Mesendoderm (in vitro differentiated cells): ENCODE data around the gene GPR142.

ENCODE experiments used
- DNase-seq: peaks from one replicate; pipeline ENCODE4 v3.0.0; 2013
- H2AK5ac ChIP-seq: 2 replicates; pipeline ENCODE4 v1.6.1; 2013; ENCODE audit warnings: low read length, inconsistent platforms
- H2BK120ac ChIP-seq: 2 replicates; pipeline ENCODE4 v1.6.1; 2013; ENCODE audit warnings: low read depth, mild to moderate bottlenecking, low read length, moderate library complexity, mixed read lengths
- H2BK15ac ChIP-seq: replicated peaks from 2 replicates; pipeline ENCODE4 v1.6.1; 2013; ENCODE audit warnings: low read depth, mild to moderate bottlenecking, moderate library complexity
- H2BK5ac ChIP-seq: 2 replicates; pipeline ENCODE4 v1.6.1; 2013; ENCODE audit warnings: low read length, inconsistent platforms
- H3K18ac ChIP-seq: 2 replicates; pipeline ENCODE4 v1.6.1; 2013; ENCODE audit warnings: mild to moderate bottlenecking, low read length, mixed read lengths
- H3K23ac ChIP-seq: one replicate; pipeline ENCODE4 v1.6.1; 2013; ENCODE audit warnings: low read length
- H3K27ac ChIP-seq: 2 replicates; pipeline ENCODE4 v1.5.1; 2013; ENCODE audit warnings: low read depth, mild to moderate bottlenecking, inconsistent platforms, low read length, moderate library complexity
- H3K27me3 ChIP-seq: 2 replicates; pipeline ENCODE4 v1.6.1; 2013; ENCODE audit warnings: low read length, control low read depth, mild to moderate bottlenecking, inconsistent platforms; ENCODE audit not compliant: insufficient read depth, poor library complexity
- H3K36me3 ChIP-seq: 2 replicates; pipeline ENCODE4 v1.6.1; 2013; ENCODE audit warnings: low read length, inconsistent platforms; ENCODE audit not compliant: control insufficient read depth, insufficient read depth
- H3K4ac ChIP-seq: one replicate; pipeline ENCODE4 v1.6.1; 2013; ENCODE audit warnings: low read depth, mild to moderate bottlenecking, low read length, moderate library complexity
- H3K4me1 ChIP-seq: 2 replicates; pipeline ENCODE4 v1.6.1; 2013; ENCODE audit warnings: low read depth, low read length, inconsistent platforms; ENCODE audit not compliant: control insufficient read depth
- H3K4me2 ChIP-seq: 2 replicates; pipeline ENCODE4 v1.6.1; 2013; ENCODE audit warnings: low read length
- H3K4me3 ChIP-seq: 2 replicates; pipeline ENCODE4 v1.5.1; 2013; ENCODE audit warnings: mild to moderate bottlenecking, low read length
- H3K56ac ChIP-seq: one replicate; pipeline ENCODE4 v1.6.1; 2013; ENCODE audit warnings: low read length
- H3K79me1 ChIP-seq: 2 replicates; pipeline ENCODE4 v1.6.1; 2013; ENCODE audit warnings: low read length, inconsistent platforms
- H3K79me2 ChIP-seq: 2 replicates; pipeline ENCODE4 v1.6.1; 2013; ENCODE audit warnings: mild to moderate bottlenecking, low read length; ENCODE audit not compliant: control insufficient read depth, insufficient read depth
- H3K9ac ChIP-seq: 2 replicates; pipeline ENCODE4 v1.6.1; 2013; ENCODE audit warnings: low read length, inconsistent platforms
- H4K5ac ChIP-seq: one replicate; pipeline ENCODE4 v1.6.1; 2013; ENCODE audit warnings: low read length
- H4K8ac ChIP-seq: one replicate; pipeline ENCODE4 v1.6.1; 2013; ENCODE audit warnings: low read depth, mild to moderate bottlenecking, control low read depth, low read length, moderate library complexity
- WGBS: extraction: QIAGEN DNeasy Blood & Tissue Kit; methylation state at CpG from one replicate; pipeline ENCODE4 v1.1.7; 2013; ENCODE audit warnings: low lambda C conversion rate, missing lambda C conversion rate; ENCODE audit not compliant: insufficient coverage; ENCODE audit errors: extremely low coverage; 5-methylcytosine and 5-hydroxymethylcytosine counted together

The GPR142 gene

GRCh38 chr17:74408815-74409214 is 41.5 kb downstream of the GPR142 start:
- no peak overlapping the region for H2AK5ac ChIP-seq
- no peak overlapping the region for H3K4me2 ChIP-seq
- H3K9ac ChIP-seq: no peak overlapping the region
- H3K79me2 ChIP-seq: no peaks in the 10 kb centered on the region
- no peak overlapping the region for H3K56ac ChIP-seq
- no peak overlapping the region for H3K18ac ChIP-seq
- H3K4me3 ChIP-seq: no peak overlapping the region
- no peak overlapping the region for H3K4ac ChIP-seq
- no peak overlapping the region for H2BK5ac ChIP-seq
- H3K36me3 ChIP-seq: no peaks in the 10 kb centered on the region
- no peak overlapping the region for H4K5ac ChIP-seq
- no peak for DNase-seq
- no peak overlapping the region for H3K23ac ChIP-seq
- H3K79me1 ChIP-seq: no peaks in the 10 kb centered on the region
- H3K27ac ChIP-seq: no peak overlapping the region
- no peaks in the 10 kb centered on the region for H3K27me3 ChIP-seq
- peaks cover 2% of the 10 kb centered on the region for H3K4me1 ChIP-seq
- no peak overlapping the region for H2BK15ac ChIP-seq
- H4K8ac ChIP-seq: no peak overlapping the region
- no CpG with 5 or more reads among the region's 4 CpGs for WGBS
- H2BK120ac ChIP-seq: no peak overlapping the region

- Histone ChIP-seq H4K8ac (no peak overlapping the region), H3K4me2 (no peak overlapping the region), H2BK120ac (no peak overlapping the region), H3K9ac (no peak overlapping the region), H4K5ac (no peak overlapping the region), H3K4me3 (no peak overlapping the region), H3K23ac (no peak overlapping the region), H2AK5ac (no peak overlapping the region), H2BK5ac (no peak overlapping the region), H3K27ac (no peak overlapping the region), H2BK15ac (no peak overlapping the region), H3K56ac (peak overlapping the region; percentile 60), H3K79me2 (no peaks in the 10 kb centered on the region), H3K79me1 (no peaks in the 10 kb centered on the region), H3K36me3 (no peaks in the 10 kb centered on the region), H3K18ac (no peak overlapping the region), H3K4ac (no peak overlapping the region), H3K27me3 (no peaks in the 10 kb centered on the region), H3K4me1 (no peaks in the 10 kb centered on the region)
- peak; percentile 27 for DNase-seq
- WGBS: no CpG with 5 or more reads among the region's 4 CpGs
These were observed 42.7 kb downstream of the GPR142 start for GRCh38 chr17:74410001-74410443.

GRCh38 chr17:74412581-74412980 is 45.3 kb downstream of the GPR142 start:
- no peak overlapping the region for H2AK5ac ChIP-seq
- no peak overlapping the region for H3K4me2 ChIP-seq
- H3K27me3 ChIP-seq: no peaks in the 10 kb centered on the region
- no peaks in the 10 kb centered on the region for H3K4me1 ChIP-seq
- H3K56ac ChIP-seq: no peak overlapping the region
- no peaks in the 10 kb centered on the region for H3K79me1 ChIP-seq
- H3K9ac ChIP-seq: no peak overlapping the region
- no peaks in the 10 kb centered on the region for H3K79me2 ChIP-seq
- no peak overlapping the region for H3K18ac ChIP-seq
- H3K4ac ChIP-seq: no peak overlapping the region
- no peak overlapping the region for H3K4me3 ChIP-seq
- no peak for DNase-seq
- H3K23ac ChIP-seq: no peak overlapping the region
- H2BK5ac ChIP-seq: no peak overlapping the region
- H2BK15ac ChIP-seq: no peak overlapping the region
- no CpG with 5 or more reads among the region's 8 CpGs for WGBS
- no peaks in the 10 kb centered on the region for H3K36me3 ChIP-seq
- H3K27ac ChIP-seq: no peak overlapping the region
- H2BK120ac ChIP-seq: no peak overlapping the region
- H4K8ac ChIP-seq: no peak overlapping the region
- H4K5ac ChIP-seq: no peak overlapping the region

GRCh38 chr17:74413491-74413890 is 46.2 kb downstream of the GPR142 start:
- Histone ChIP-seq H3K4me3 (no peak overlapping the region), H3K23ac (no peak overlapping the region), H3K9ac (no peak overlapping the region), H3K4ac (no peak overlapping the region), H3K36me3 (no peaks in the 10 kb centered on the region), H4K5ac (no peak overlapping the region), H3K56ac (no peak overlapping the region), H3K18ac (no peak overlapping the region), H3K4me2 (no peak overlapping the region), H2BK5ac (no peak overlapping the region), H2BK15ac (no peak overlapping the region), H2BK120ac (no peak overlapping the region), H3K27ac (no peak overlapping the region), H2AK5ac (no peak overlapping the region), H3K79me1 (no peaks in the 10 kb centered on the region), H4K8ac (no peak overlapping the region), H3K4me1 (no peaks in the 10 kb centered on the region), H3K79me2 (no peaks in the 10 kb centered on the region), H3K27me3 (no peaks in the 10 kb centered on the region)
- WGBS: no CpG with 5 or more reads among the region's 7 CpGs
- no peak for DNase-seq

DNA sequence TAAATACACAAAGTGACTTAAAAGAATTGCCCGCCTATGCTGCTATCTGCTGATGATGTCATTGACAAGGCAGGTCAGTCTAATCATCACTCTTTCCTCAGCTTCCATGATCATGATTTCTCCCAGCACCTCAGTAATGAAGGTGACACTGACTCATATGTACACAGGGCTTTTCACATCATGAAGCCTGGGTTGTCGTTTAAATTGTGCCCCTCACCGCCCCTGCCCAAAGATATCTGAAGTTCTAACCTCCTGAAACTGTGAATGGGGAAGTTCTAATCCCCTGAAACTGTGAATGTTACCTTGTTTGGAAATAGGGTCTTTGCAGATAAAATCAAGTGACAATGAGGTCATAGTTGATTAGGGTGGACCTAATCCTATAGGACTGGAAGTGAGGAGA is 47.2 kb downstream of the GPR142 start:
- Histone ChIP-seq H3K18ac (no peak overlapping the region), H3K79me1 (no peaks in the 10 kb centered on the region), H2AK5ac (no peak overlapping the region), H3K4me3 (no peak overlapping the region), H3K27me3 (no peaks in the 10 kb centered on the region), H3K4me1 (no peaks in the 10 kb centered on the region), H3K9ac (no peak overlapping the region), H2BK5ac (no peak overlapping the region), H3K27ac (no peak overlapping the region), H2BK15ac (no peak overlapping the region), H2BK120ac (no peak overlapping the region), H4K8ac (no peak overlapping the region), H3K36me3 (no peaks in the 10 kb centered on the region), H3K56ac (no peak overlapping the region), H4K5ac (no peak overlapping the region), H3K23ac (no peak overlapping the region), H3K4ac (no peak overlapping the region), H3K4me2 (no peak overlapping the region), H3K79me2 (no peaks in the 10 kb centered on the region)
- peak; percentile 81 for DNase-seq
- no CpG with 5 or more reads among the region's 3 CpGs for WGBS

GRCh38 chr17:74415608-74416396 is 48.5 kb downstream of the GPR142 start:
- Histone ChIP-seq H3K56ac (no peak overlapping the region), H3K27me3 (no peaks in the 10 kb centered on the region), H3K4me2 (no peak overlapping the region), H3K36me3 (no peaks in the 10 kb centered on the region), H3K27ac (no peak overlapping the region), H3K4ac (no peak overlapping the region), H3K4me1 (no peaks in the 10 kb centered on the region), H2BK5ac (no peak overlapping the region), H2BK15ac (no peak overlapping the region), H3K79me1 (no peaks in the 10 kb centered on the region), H3K4me3 (no peak overlapping the region), H3K18ac (no peak overlapping the region), H4K5ac (no peak overlapping the region), H2AK5ac (no peak overlapping the region), H2BK120ac (no peak overlapping the region), H3K23ac (no peak overlapping the region), H3K9ac (no peak overlapping the region), H3K79me2 (no peaks in the 10 kb centered on the region), H4K8ac (no peak overlapping the region)
- WGBS: no CpG with 5 or more reads among the region's 13 CpGs
- DNase-seq: no peak
